Measurements from ENCODE around the gene PTCH1. TPM values are rescaled to one million over a fixed set of nuclear protein-coding genes. Genes with fewer than 3 reads are reported as not detected.

PTCH1 gene
- total and polyA plus RNA-seq, 2 experiments from 2014 or later: 21.4 to 34.1 TPM

DNA sequence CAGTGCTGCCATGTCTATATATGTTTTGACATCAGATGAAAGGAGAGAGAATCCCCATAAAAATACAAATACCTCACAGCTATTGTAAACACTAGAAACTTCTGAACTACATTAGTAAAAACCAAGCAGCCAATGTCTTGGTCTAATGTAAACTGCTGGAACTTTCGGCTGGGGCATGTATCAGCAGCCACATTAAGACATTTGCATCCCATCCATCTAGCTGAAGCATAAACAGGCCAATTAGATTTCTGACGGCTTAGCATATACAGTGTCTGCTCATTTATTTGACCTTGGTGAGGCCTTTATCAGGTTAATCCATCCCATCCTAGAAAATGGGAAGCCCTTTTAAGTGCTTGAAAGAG lies 65.7 kb downstream of the PTCH1 start (continued):
- TF ChIP-seq, protein P1, sequence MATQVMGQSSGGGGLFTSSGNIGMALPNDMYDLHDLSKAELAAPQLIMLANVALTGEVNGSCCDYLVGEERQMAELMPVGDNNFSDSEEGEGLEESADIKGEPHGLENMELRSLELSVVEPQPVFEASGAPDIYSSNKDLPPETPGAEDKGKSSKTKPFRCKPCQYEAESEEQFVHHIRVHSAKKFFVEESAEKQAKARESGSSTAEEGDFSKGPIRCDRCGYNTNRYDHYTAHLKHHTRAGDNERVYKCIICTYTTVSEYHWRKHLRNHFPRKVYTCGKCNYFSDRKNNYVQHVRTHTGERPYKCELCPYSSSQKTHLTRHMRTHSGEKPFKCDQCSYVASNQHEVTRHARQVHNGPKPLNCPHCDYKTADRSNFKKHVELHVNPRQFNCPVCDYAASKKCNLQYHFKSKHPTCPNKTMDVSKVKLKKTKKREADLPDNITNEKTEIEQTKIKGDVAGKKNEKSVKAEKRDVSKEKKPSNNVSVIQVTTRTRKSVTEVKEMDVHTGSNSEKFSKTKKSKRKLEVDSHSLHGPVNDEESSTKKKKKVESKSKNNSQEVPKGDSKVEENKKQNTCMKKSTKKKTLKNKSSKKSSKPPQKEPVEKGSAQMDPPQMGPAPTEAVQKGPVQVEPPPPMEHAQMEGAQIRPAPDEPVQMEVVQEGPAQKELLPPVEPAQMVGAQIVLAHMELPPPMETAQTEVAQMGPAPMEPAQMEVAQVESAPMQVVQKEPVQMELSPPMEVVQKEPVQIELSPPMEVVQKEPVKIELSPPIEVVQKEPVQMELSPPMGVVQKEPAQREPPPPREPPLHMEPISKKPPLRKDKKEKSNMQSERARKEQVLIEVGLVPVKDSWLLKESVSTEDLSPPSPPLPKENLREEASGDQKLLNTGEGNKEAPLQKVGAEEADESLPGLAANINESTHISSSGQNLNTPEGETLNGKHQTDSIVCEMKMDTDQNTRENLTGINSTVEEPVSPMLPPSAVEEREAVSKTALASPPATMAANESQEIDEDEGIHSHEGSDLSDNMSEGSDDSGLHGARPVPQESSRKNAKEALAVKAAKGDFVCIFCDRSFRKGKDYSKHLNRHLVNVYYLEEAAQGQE (IDR thresholded peaks at IDR 0.05; ENCODE audit: unreplicated experiment): no peak
- TF ChIP-seq EZH2 (IDR thresholded peaks at IDR 0.05; ENCODE audit: low read depth, unreplicated experiment) (no peak), EZH2phosphoT487 (IDR thresholded peaks at IDR 0.05; ENCODE audit: unreplicated experiment) (no peak), ZNF331 (CRISPR knock-in tag; IDR thresholded peaks at IDR 0.05; ENCODE audit: low read depth) (no peak), CREB1 (CRISPR knock-in tag; IDR thresholded peaks at IDR 0.05; ENCODE audit: low read depth) (no peak), NANOG (IDR thresholded peaks at IDR 0.05; ENCODE audit: borderline replicate concordance) (no peak), ZNF114 (CRISPR knock-in tag; IDR thresholded peaks at IDR 0.05) (no peak), ETS1 (IDR thresholded peaks at IDR 0.05) (no peak)

- peak; percentile 17 for ATAC-seq
- Mint-ChIP-seq H3K36me3 (ENCODE audit: low read depth) (peaks cover 60% of the 10 kb centered on the region), H3K4me1 (peaks cover 63% of the 10 kb centered on the region), H3K9me3 (no peaks in the 10 kb centered on the region), H3K4me3 (no peak overlapping the region), H3K27ac (no peak overlapping the region), H3K27me3 (ENCODE audit: insufficient read depth, low read depth, poor library complexity) (peaks cover 1% of the 10 kb centered on the region)
- Histone ChIP-seq H3K27me3 (ENCODE audit: insufficient read depth) (no peaks in the 10 kb centered on the region), H3K27ac (ENCODE audit: low read depth) (peak overlapping the region; percentile 78), H3F3A (replicated peaks; ENCODE audit: low read depth) (0 out of 2 replicates have a peak, but pooled peaks cover 8% of the 10 kb centered on the region), H3K9me2 (ENCODE audit: insufficient read depth) (no peaks in the 10 kb centered on the region), H3K4me1 (ENCODE audit: insufficient read depth) (peaks cover 16% of the 10 kb centered on the region), H3K36me3 (ENCODE audit: insufficient read depth) (peaks cover 41% of the 10 kb centered on the region), H4K20me1 (replicated peaks; ENCODE audit: insufficient read depth) (peaks cover 11% of the 10 kb centered on the region; the same call in 1 of the 2 replicates), H3K79me2 (replicated peaks; ENCODE audit: insufficient read depth) (no peaks in the 10 kb centered on the region), H3K4me2 (peak overlapping the region; percentile 29), H3K4me3 (no peak overlapping the region), H2AFZ (no peak overlapping the region)
- DNase-seq (ENCODE audit: low spot score): peak; percentile 18
- TF ChIP-seq CTCF (conservative IDR thresholded peaks at IDR 0.05; ENCODE audit: low read depth in 2 of 2) (no peak), ETS1 (IDR thresholded peaks at IDR 0.05) (no peak), STAT1 (IDR thresholded peaks at IDR 0.05; ENCODE audit: unreplicated experiment) (no peak), POLR2AphosphoS5 (IDR thresholded peaks at IDR 0.05; ENCODE audit: low read depth) (no peak), ZNF331 (CRISPR knock-in tag; IDR thresholded peaks at IDR 0.05; ENCODE audit: low read depth) (no peak), EZH2phosphoT487 (IDR thresholded peaks at IDR 0.05; ENCODE audit: unreplicated experiment) (no peak), CREB1 (CRISPR knock-in tag; IDR thresholded peaks at IDR 0.05; ENCODE audit: low read depth) (no peak)
- TF ChIP-seq, protein P1 (IDR thresholded peaks at IDR 0.05; ENCODE audit: unreplicated experiment): no peak
Measured at GRCh38 chr9:95450171-95451064, 66.4 kb downstream of the PTCH1 start.

Data from GM23338 (cell line).